GM21447 (cell line): Measurements from ENCODE around the gene MXI1.

Experiments
- ATAC-seq: cut with Tn5 transposase; IDR thresholded peaks from one replicate; pipeline ENCODE4 v1.9.1; 2021; ENCODE audit not compliant: unreplicated experiment

The MXI1 gene

GRCh38 chr10:110207011-110207804, at the start of gene MXI1:
Gene MXI1 (plus strand): TSS chr10:110207605. CDS start chr10:110207809, 204 bp downstream.
- peak; percentile 48 for ATAC-seq

GRCh38 chr10:110158051-110159005, 49.1 kb upstream of the MXI1 start:
- ATAC-seq = no peak

- ATAC-seq = no peak
Observed at GRCh38 chr10:110160081-110160480, 47.3 kb upstream of the MXI1 start.

GRCh38 chr10:110160522-110160921, 46.9 kb upstream of the MXI1 start:
- ATAC-seq = no peak

GRCh38 chr10:110162741-110163145, 44.7 kb upstream of the MXI1 start:
- no peak for ATAC-seq

GRCh38 chr10:110163192-110163773, 44.1 kb upstream of the MXI1 start:
- no peak for ATAC-seq

GRCh38 chr10:110163841-110164240, 43.6 kb upstream of the MXI1 start:
- ATAC-seq = no peak

- ATAC-seq = no peak
Observed at GRCh38 chr10:110165239-110165638, 42.2 kb upstream of the MXI1 start.

- ATAC-seq = no peak
Observed at GRCh38 chr10:110167149-110167548, 40.3 kb upstream of the MXI1 start.

- ATAC-seq = peak; percentile 68
Observed at GRCh38 chr10:110168601-110169481, 38.6 kb upstream of the MXI1 start.

- no peak for ATAC-seq
Observed at GRCh38 chr10:110169586-110169985, 37.8 kb upstream of the MXI1 start.

- no peak for ATAC-seq
Observed at GRCh38 chr10:110170142-110170971, 37.0 kb upstream of the MXI1 start.

GRCh38 chr10:110171032-110171431, 36.4 kb upstream of the MXI1 start:
- no peak for ATAC-seq

GRCh38 chr10:110172155-110172554, 35.2 kb upstream of the MXI1 start:
- ATAC-seq = no peak

GRCh38 chr10:110174201-110174600, 33.2 kb upstream of the MXI1 start:
- ATAC-seq = no peak

- no peak for ATAC-seq
Observed at GRCh38 chr10:110174816-110175215, 32.6 kb upstream of the MXI1 start.

GRCh38 chr10:110175406-110175805, 32.0 kb upstream of the MXI1 start:
- ATAC-seq = no peak

GRCh38 chr10:110176141-110177030, 31.0 kb upstream of the MXI1 start:
- ATAC-seq = no peak

- no peak for ATAC-seq
Observed at GRCh38 chr10:110179220-110179619, 28.2 kb upstream of the MXI1 start.
